IPS DF 6.9 (cell line): ENCODE measurements around the gene MPIG6B.

Experiments used
- DNase-seq: peaks from one replicate; pipeline ENCODE4 v3.0.0-alpha.2; 2013; ENCODE audit warnings: low read depth, low spot score
- H3K27ac ChIP-seq: one replicate; pipeline ENCODE4 v1.5.1; 2013; ENCODE audit warnings: low read length, control low read depth
- H3K27me3 ChIP-seq: 2 replicates; pipeline ENCODE4 v1.6.1; 2013; ENCODE audit warnings: mild to moderate bottlenecking, low read length; ENCODE audit not compliant: control insufficient read depth, insufficient read depth
- H3K36me3 ChIP-seq: 2 replicates; pipeline ENCODE4 v1.6.1; 2013; ENCODE audit warnings: low read length; ENCODE audit not compliant: control insufficient read depth, insufficient read depth
- H3K4me1 ChIP-seq: 2 replicates; pipeline ENCODE4 v1.6.1; 2013; ENCODE audit warnings: low read length; ENCODE audit not compliant: control insufficient read depth, insufficient read depth
- H3K4me3 ChIP-seq: 2 replicates; pipeline ENCODE4 v1.5.1; 2013; ENCODE audit warnings: mild to moderate bottlenecking, low read length
- H3K9me3 ChIP-seq: 2 replicates; pipeline ENCODE4 v1.6.1; 2013; ENCODE audit warnings: low read length, inconsistent platforms; ENCODE audit not compliant: control insufficient read depth, insufficient read depth
- WGBS: extraction: QIAGEN DNeasy Blood & Tissue Kit; methylation state at CpG from one replicate; pipeline ENCODE4 v1.1.7; 2013; ENCODE audit warnings: mixed read lengths, missing lambda C conversion rate; ENCODE audit not compliant: insufficient read length, insufficient coverage; 5-methylcytosine and 5-hydroxymethylcytosine counted together

Gene MPIG6B

DNA sequence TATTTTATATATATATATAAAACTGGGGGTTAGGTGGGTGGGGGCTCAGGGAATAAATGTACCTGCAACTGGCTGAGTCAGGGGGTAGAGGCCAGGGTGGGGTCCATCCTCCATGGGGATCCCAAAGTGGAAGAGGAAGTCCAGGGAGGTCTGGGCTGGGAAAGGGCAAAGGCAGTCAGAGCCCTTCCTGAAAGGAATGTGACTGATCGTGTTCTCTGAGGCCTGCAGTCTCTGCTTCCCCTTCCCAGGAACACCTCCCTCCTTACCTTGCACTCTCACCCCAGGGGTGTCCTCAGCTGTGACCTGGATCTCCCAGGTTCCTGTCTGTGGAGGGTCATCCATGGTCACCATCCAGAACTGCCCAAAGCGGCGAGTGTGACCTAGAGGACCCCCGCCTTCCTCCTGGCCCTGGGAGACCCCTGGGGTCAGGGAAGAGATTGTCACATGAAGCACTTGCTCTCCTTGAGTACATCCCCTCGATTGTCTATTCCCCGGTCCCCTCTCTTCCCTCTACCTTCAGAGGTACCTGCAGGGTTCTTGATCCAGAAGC, 44.0 kb downstream of the MPIG6B start:
- H3K36me3 ChIP-seq: no peaks in the 10 kb centered on the region
- no peak overlapping the region for H3K27ac ChIP-seq
- H3K27me3 ChIP-seq: no peaks in the 10 kb centered on the region
- H3K4me1 ChIP-seq: peaks cover 3% of the 10 kb centered on the region; the same call in 1 of the 2 replicates
- no peak for DNase-seq
- H3K4me3 ChIP-seq: no peak overlapping the region
- H3K9me3 ChIP-seq: no peaks in the 10 kb centered on the region
- WGBS: no CpG with 5 or more reads among the region's 6 CpGs

GRCh38 chr6:31768363-31769257, 45.4 kb downstream of the MPIG6B start:
- H3K36me3 ChIP-seq: no peaks in the 10 kb centered on the region
- no peaks in the 10 kb centered on the region for H3K9me3 ChIP-seq
- no peak for DNase-seq
- no peaks in the 10 kb centered on the region for H3K4me1 ChIP-seq
- H3K4me3 ChIP-seq: no peak overlapping the region
- no peak overlapping the region for H3K27ac ChIP-seq
- no peaks in the 10 kb centered on the region for H3K27me3 ChIP-seq
- no CpG with 5 or more reads among the region's 18 CpGs for WGBS

GRCh38 chr6:31769684-31770371, 46.7 kb downstream of the MPIG6B start:
- no peak overlapping the region for H3K4me3 ChIP-seq
- no peaks in the 10 kb centered on the region for H3K4me1 ChIP-seq
- H3K27me3 ChIP-seq: no peaks in the 10 kb centered on the region
- no CpG with 5 or more reads among the region's 12 CpGs for WGBS
- no peaks in the 10 kb centered on the region for H3K9me3 ChIP-seq
- DNase-seq: peak; percentile 55
- no peaks in the 10 kb centered on the region for H3K36me3 ChIP-seq
- no peak overlapping the region for H3K27ac ChIP-seq

- Histone ChIP-seq H3K9me3 (no peaks in the 10 kb centered on the region), H3K27ac (no peak overlapping the region), H3K27me3 (no peaks in the 10 kb centered on the region), H3K4me3 (no peak overlapping the region), H3K36me3 (no peaks in the 10 kb centered on the region), H3K4me1 (no peaks in the 10 kb centered on the region)
- WGBS: no CpG with 5 or more reads among the region's 2 CpGs
- no peak for DNase-seq
Measured at GRCh38 chr6:31770860-31771259, 47.7 kb downstream of the MPIG6B start.

- no peaks in the 10 kb centered on the region for H3K27me3 ChIP-seq
- no CpG with 5 or more reads among the region's 4 CpGs for WGBS
- no peak overlapping the region for H3K4me3 ChIP-seq
- H3K9me3 ChIP-seq: no peaks in the 10 kb centered on the region
- DNase-seq: no peak
- no peaks in the 10 kb centered on the region for H3K36me3 ChIP-seq
- no peak overlapping the region for H3K27ac ChIP-seq
- H3K4me1 ChIP-seq: peaks cover under 1% of the 10 kb centered on the region; the same call in 1 of the 2 replicates
Measured at GRCh38 chr6:31771992-31772358, 48.8 kb downstream of the MPIG6B start.

GRCh38 chr6:31775184-31775583, 52.0 kb downstream of the MPIG6B start:
- no peak overlapping the region for H3K4me3 ChIP-seq
- no CpG with 5 or more reads among the region's 4 CpGs for WGBS

DNA sequence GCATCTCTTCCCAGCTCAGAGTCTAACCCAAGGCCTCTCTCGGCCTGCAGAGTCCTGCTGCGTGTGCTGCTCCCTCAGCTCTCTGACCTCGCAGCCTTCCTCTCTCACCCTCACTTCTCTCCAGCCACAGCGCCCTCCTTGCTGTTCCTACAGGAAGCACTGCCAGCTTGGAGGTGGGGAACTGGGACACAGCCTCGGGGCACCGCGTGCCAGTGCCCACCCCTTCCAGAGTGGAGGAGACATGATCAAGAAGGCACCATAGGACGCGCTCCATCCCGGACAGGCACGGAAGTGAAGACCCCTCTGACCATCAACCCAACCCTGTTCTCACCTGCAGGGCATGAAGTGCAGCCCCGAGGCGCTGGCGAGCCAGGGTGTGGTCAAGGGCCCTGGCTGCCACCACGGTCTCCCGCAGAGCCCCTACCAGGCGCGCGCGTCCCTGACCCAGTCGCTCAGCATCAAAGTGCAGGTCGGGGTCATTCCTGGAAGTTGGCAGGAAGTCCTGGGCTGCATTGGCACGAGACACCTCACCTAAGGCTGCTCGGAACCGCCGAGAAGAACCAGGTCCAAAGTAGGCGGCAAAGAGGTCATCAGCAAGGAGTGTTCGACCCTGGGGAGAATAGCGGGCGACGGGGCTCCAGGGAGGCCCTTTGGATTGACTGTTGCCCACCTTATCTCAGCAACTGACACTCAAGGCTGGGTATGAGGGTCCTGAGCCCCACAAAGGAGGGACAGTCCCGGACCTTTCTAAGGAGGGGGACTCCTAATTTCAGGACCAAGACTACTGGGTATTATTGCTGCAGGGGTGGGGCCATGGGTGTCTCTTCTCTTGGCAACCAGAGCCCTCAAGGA, 52.7 kb downstream of the MPIG6B start:
- Histone ChIP-seq H3K9me3 (no peaks in the 10 kb centered on the region), H3K4me1 (peaks cover 4% of the 10 kb centered on the region; the same call in 1 of the 2 replicates), H3K36me3 (peaks cover 22% of the 10 kb centered on the region), H3K27ac (no peak overlapping the region), H3K4me3 (no peak overlapping the region), H3K27me3 (no peaks in the 10 kb centered on the region)
- no peak for DNase-seq
- WGBS: no CpG with 5 or more reads among the region's 32 CpGs

More at GRCh38 chr6:31775184-31775583, 52.0 kb downstream of the MPIG6B start:
- Histone ChIP-seq H3K4me1 (peaks cover 4% of the 10 kb centered on the region; the same call in 1 of the 2 replicates), H3K36me3 (peaks cover 15% of the 10 kb centered on the region), H3K27ac (no peak overlapping the region), H3K9me3 (no peaks in the 10 kb centered on the region), H3K27me3 (no peaks in the 10 kb centered on the region)
- no peak for DNase-seq
